Lower leg skin (tissue), 4 donors: Measurements from ENCODE around the gene FKBP1A. TPM values are rescaled to one million over a fixed set of nuclear protein-coding genes. Genes with fewer than 3 reads are reported as not detected.

Experiments used
- DNase-seq, 2 donors: peaks; one replicate each; pipeline ENCODE4 v3.0.0-alpha.2; 2019; ENCODE audit warnings: low spot score in 2 of 2
- H3K4me3 ChIP-seq: fragments of 200-600 bp; sonication (generic); 2 replicates; pipeline ENCODE4 v1.5.1; 2017; ENCODE audit warnings: mild to moderate bottlenecking, low read depth; ENCODE audit not compliant: poor library complexity, severe bottlenecking
- POLR2A ChIP-seq, 2 donors: fragments of 450-650 bp; IDR thresholded peaks; one replicate each; pipeline ENCODE4 v1.6.1; 2016 to 2017; ENCODE audit warnings: antibody characterized with exemption in 2 of 2, mild to moderate bottlenecking in 1 of 2, moderate library complexity in 1 of 2
- WGBS, 2 donors: methylation state at CpG; one replicate each; pipeline ENCODE4 v1.1.5; 2018; 5-methylcytosine and 5-hydroxymethylcytosine counted together
- intact Hi-C: fragments of 100-400 bp; cut with DNase I; formaldehyde crosslinking; loops from one replicate; pipeline ENCODE4 v1.15.0; 2023; ENCODE audit warnings: low total_unique reads
- total RNA-seq, 4 donors: library from RNA; depleted of rRNA; stranded (reverse); fragments of >200 nt; gene quantifications; one replicate each; pipeline ENCODE4 v1.1.0, GENCODE V29; 2016
- TF ChIP-seq, protein P1 (sequence below), 3 donors: fragments of 450-650 bp; IDR thresholded peaks; one replicate each; pipeline ENCODE4 v1.5.1; 2016; ENCODE audit warnings: antibody characterized with exemption in 3 of 3, mild to moderate bottlenecking in 3 of 3, moderate library complexity in 2 of 3

Gene FKBP1A
- 100 to 1,000 TPM in 1 of 4 donors, 10 to 100 TPM in 3; 72.6 to 133 (median 87.5) TPM for total RNA-seq

DNA sequence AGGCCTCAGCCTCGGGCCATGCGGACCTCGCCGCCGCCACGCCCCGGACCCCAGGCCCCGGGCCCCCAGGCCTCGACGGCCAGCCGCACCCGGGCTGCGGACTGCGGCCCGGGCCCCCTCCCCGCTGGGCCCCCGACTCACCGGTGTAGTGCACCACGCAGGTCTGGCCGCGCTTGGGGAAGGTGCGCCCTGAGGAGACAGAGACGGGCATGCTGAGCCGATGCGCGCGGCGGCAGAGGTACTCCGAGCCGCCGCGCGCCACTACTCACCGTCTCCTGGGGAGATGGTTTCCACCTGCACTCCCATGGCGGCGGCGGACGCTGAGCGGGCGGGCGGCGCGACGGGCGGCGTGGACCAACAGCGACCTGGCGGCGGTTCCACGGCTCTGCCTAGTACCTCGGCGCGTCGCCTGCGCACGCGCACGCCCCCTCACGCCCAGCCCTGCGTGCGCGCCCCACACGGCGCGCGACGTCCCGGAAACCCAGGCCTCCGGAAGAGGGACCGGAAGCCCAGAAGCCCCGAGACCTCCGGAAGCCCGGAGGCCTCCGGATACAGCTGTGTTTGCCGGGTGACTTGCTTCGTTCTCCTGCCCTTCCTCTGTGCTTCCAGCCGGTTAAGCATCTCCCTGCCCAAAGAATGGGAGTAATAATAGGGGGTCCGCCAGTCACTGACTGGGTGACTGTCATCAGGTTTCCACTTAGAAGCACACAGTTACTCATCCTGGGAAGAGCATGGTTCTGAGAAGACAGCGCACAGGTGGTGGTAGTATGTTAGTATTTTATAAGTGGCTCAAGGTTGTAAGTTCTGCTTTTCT is at the start of gene FKBP1A:
Gene FKBP1A, minus strand, starts transcription at position 362 of the 814 bp plus-strand sequence. Its CDS starts 56 bp downstream, at position 306.
- H3K4me3 ChIP-seq: peak within 1 kb of the TSS; percentile 98
- DNase-seq: peak; percentile 82 to 97
- peak in 1 of 2 donors; percentile 37 for TF ChIP-seq POLR2A (IDR thresholded peaks at IDR 0.05)
- TF ChIP-seq, protein P1, sequence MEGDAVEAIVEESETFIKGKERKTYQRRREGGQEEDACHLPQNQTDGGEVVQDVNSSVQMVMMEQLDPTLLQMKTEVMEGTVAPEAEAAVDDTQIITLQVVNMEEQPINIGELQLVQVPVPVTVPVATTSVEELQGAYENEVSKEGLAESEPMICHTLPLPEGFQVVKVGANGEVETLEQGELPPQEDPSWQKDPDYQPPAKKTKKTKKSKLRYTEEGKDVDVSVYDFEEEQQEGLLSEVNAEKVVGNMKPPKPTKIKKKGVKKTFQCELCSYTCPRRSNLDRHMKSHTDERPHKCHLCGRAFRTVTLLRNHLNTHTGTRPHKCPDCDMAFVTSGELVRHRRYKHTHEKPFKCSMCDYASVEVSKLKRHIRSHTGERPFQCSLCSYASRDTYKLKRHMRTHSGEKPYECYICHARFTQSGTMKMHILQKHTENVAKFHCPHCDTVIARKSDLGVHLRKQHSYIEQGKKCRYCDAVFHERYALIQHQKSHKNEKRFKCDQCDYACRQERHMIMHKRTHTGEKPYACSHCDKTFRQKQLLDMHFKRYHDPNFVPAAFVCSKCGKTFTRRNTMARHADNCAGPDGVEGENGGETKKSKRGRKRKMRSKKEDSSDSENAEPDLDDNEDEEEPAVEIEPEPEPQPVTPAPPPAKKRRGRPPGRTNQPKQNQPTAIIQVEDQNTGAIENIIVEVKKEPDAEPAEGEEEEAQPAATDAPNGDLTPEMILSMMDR (IDR thresholded peaks at IDR 0.05): no peak
- WGBS, 2 donors: 1 to 4% methylated on average over 8 to 32 of the region's 79 CpGs
- intact Hi-C loops: loop anchor here (10.0 kb wide), 1 partner anchor 58 kb away; no protein-coding TSS in a partner anchor

DNA sequence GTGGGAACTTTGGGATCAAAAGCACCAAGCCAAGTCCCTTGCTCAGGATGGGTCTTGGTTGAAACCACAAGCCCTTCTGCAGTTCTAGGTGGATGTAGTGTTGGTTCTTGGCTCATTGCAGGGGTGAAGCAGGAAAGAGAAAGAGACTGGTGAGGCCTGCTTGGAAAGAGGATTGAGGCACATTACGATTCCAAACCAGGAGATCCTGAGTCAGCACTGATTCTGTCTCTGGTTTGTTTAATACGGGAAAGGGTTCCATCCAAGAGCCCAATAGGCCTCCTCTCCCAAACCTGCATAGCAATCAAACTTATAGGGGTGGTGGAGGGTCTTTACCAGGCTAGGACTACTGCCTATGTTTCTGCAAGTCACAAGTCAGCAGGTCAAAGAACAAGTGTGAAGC is 49.5 kb upstream of the FKBP1A start:
- intact Hi-C loops: no loop called here
- DNase-seq: no peak
- no peak overlapping the region for H3K4me3 ChIP-seq
- TF ChIP-seq, protein P1 (IDR thresholded peaks at IDR 0.05): no peak
- no peak for TF ChIP-seq POLR2A (IDR thresholded peaks at IDR 0.05)
- WGBS, 2 donors: 80 to 86% methylated on average over 2 of the region's 2 CpGs

DNA sequence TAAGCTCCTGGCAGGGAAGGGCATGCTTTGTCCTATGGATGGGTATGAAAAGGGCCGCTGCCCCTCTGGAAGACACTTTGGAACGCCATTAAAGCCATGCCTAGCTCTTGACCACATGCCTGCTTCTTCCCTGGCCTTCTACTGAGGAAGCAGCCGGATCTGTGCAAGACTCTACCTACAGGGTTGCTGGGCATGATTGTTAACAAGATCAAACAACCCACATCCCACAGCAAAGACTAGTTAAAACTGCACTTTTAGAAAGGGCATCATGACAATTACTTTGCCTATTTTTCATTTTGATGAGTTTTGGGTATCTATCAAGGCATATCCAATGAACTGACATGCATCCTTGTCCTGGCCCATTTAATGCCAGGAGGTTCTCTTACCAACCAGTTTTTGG is 48.3 kb upstream of the FKBP1A start:
- no peak for TF ChIP-seq POLR2A (IDR thresholded peaks at IDR 0.05)
- TF ChIP-seq, protein P1 (IDR thresholded peaks at IDR 0.05): no peak
- no peak for DNase-seq
- no peak overlapping the region for H3K4me3 ChIP-seq
- 63 to 94% methylated on average over 3 of the region's 3 CpGs for WGBS, 2 donors
- intact Hi-C loops: no loop called here

DNA sequence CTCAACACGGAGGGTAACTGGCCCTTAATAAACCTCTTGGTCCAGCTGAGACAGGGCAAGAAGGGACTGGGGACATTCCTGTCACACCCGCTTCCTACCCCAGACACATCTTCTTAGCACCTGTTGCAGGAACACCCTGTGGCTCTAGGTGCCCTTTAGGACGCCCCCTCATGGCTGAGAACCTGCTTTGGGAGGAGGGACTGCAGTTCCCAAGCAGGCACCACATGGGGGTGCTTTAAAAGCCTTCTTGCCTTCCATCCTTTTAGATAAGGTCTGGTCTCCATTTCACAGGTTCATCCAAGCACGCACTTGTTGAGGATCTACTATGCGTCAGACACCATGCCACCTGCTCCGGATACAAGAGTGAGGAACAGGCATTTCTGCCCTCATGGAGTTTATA is 47.2 kb upstream of the FKBP1A start:
- no peak for TF ChIP-seq POLR2A (IDR thresholded peaks at IDR 0.05)
- TF ChIP-seq, protein P1 (IDR thresholded peaks at IDR 0.05): no peak
- no peak for DNase-seq
- 67 to 83% methylated on average over 6 of the region's 6 CpGs for WGBS, 2 donors
- H3K4me3 ChIP-seq: no peak overlapping the region
- intact Hi-C loops: no loop called here

DNA sequence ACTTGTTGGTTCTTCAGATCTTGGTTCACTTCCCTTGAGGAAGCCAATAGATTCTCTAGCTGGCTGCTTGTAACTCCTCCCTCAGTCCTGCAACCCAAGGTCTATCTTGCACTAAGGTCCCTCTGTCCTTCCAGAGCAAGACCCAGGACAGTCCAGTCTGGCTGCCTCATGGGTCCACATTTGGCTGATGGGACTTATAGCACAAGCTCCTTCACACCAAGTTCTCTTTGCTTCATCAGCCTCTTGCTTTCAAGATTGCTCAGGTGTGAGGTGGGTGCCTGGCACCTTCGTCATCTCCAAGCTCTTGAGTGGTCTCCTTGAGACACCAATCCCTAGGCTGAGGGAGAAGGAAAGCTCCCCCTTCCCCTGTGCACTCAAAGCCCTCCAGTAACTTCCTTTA is 45.5 kb upstream of the FKBP1A start:
- WGBS, 2 donors: 0 to 93% methylated on average over 1 of the region's 1 CpG
- no peak overlapping the region for H3K4me3 ChIP-seq
- TF ChIP-seq, protein P1 (IDR thresholded peaks at IDR 0.05): no peak
- TF ChIP-seq POLR2A (IDR thresholded peaks at IDR 0.05): no peak
- intact Hi-C loops: loop anchor here (5.0 kb wide), 1 partner anchor 126 kb away; no protein-coding TSS in a partner anchor
- DNase-seq: no peak
